Gastrocnemius medialis (tissue), 4 donors: Measurements from ENCODE around the gene FABP2.
"Not testable (repeated sequence)": the region's sequence is repeated elsewhere in the genome, so short reads cannot be mapped to it uniquely, and the experiment has no call there.

Source experiments
- POLR2A ChIP-seq, 2 donors: fragments of 450-650 bp; IDR thresholded peaks; one replicate each; pipeline ENCODE4 v1.6.1; 2017; ENCODE audit warnings: antibody characterized with exemption in 2 of 2, mild to moderate bottlenecking in 2 of 2, moderate library complexity in 2 of 2
- TF ChIP-seq, protein P1 (sequence below), 5 experiments: fragments of 450-650 bp in 3 of 5; fragments of 200-600 bp in 2 of 5; sonication (generic) in 2 of 5; IDR thresholded peaks in 4 of 5; conservative IDR thresholded peaks in 1 of 5; 1 replicate in 4 of 5; 2 replicates in 1 of 5; pipeline ENCODE4 v1.5.1; 2016 to 2019; ENCODE audit warnings: antibody characterized with exemption in 5 of 5, mild to moderate bottlenecking in 3 of 5, moderate library complexity in 3 of 5

- TF ChIP-seq, protein P1, sequence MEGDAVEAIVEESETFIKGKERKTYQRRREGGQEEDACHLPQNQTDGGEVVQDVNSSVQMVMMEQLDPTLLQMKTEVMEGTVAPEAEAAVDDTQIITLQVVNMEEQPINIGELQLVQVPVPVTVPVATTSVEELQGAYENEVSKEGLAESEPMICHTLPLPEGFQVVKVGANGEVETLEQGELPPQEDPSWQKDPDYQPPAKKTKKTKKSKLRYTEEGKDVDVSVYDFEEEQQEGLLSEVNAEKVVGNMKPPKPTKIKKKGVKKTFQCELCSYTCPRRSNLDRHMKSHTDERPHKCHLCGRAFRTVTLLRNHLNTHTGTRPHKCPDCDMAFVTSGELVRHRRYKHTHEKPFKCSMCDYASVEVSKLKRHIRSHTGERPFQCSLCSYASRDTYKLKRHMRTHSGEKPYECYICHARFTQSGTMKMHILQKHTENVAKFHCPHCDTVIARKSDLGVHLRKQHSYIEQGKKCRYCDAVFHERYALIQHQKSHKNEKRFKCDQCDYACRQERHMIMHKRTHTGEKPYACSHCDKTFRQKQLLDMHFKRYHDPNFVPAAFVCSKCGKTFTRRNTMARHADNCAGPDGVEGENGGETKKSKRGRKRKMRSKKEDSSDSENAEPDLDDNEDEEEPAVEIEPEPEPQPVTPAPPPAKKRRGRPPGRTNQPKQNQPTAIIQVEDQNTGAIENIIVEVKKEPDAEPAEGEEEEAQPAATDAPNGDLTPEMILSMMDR (IDR thresholded peaks at IDR 0.05 in 4 of 5, conservative IDR thresholded peaks at IDR 0.05 in 1 of 5), result not testable (repeated sequence)
- not testable (repeated sequence) for TF ChIP-seq POLR2A (IDR thresholded peaks at IDR 0.05)
Observed at GRCh38 chr4:119279541-119279940, 42.4 kb downstream of the FABP2 start.
